ENCODE results near the gene GLTP. TPM values are rescaled to one million over a fixed set of nuclear protein-coding genes. Genes with fewer than 3 reads are reported as not detected.

Gene GLTP
- polyA plus RNA-seq, 4 donors, result 23.9 to 43.6 (median 35.6) TPM

DNA sequence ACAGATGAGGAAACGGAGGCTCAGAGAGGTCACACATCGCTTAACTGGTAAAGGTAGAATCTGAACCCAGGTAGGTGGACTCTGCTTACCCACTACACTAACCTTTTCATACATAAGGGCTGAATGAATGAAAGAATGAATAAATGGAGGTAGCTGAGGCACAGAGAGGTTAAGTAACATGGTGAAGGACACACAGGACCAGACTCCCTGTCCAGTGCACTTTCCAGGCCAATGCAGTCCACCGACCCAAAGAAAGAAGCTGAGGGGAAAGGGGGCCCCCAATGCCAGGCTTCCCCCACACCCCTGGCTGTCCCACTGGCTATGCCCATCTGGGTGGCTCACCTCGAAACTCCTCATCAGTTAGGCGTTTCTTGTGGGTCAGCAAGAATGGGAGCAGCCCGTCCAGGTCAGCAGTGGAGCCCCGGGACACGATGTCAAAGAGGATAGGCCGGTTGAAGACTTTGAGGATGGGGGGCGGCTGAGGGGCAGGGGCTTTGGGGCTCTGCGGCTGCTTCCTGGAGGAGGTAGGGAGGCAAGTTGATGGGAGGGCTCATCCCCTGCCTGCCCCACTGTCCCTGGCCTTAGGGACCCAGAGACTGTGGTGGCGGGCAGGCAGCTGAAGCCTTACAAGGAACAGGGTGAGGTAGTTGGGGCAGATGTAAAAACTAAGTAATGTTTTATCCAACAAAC, 72.2 kb downstream of the GLTP start:
- no peak for DNase-seq (ENCODE audit: low read depth in 4 of 4, low spot score in 3 of 4)

DNA sequence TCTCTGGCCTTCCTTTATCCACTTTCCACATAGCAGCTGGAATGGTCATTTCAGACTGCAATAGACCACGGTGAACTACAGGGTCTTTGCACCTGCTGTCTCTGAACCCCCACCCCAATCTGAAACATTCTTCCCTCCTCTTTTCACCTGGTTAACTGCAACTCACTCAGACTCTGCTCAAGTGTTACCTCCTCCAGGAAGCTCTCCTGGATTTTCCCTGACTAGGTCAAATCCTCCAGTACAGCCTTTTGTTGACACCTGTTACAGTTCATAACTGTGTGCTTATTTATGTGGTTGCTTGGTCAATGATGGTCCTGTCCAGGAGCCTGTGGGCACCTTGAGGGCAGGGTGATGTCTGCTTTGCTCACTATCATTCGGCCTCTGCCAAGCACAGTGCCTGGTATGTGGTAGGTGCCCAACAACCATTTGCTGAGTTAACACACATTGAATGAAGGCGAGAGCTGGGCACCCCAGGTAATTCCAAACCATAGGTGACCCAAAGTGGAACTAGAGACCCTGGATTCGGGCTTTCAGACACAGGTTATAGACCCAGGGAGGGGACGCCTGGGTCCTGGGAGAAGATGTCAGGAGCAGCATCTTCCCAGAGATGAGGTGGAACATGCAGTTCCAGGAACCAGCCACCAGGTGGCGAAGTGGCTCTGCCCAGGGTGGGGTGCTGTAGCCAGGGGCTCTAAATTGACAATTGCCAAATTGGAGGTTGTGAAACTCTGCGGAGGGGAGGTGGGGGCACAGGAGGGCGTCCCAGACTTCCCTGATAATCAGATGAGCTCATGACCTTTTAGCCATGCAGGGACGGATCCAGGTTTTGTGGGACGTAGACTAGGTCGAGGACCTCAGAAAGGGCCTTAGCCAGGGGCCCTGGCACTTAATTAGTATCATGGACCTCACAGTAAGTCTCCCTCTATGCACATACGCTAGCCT, 75.2 kb downstream of the GLTP start:
- peak in 3 of 4 donors; percentile 9 to 22 (median 18) for DNase-seq (ENCODE audit: low read depth in 4 of 4, low spot score in 3 of 4)

DNA sequence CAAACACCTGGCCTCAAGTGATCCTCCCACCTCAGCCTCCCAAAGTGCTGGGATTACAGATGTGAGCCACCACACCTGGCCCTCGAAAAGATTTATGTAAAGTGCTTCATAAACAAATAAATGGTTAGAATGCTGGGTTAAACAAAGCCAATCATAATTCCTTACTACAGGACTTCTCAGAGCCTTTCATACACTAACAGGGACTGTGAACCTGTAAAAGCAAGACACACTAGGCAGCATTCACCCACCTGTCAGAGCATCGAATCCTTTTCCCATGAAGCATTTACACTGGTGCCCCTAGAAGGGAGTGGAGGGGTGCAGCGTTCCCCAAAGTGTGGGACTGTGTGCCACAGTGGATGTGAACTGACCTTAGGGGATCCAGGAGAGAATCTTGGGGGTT, 76.7 kb downstream of the GLTP start:
- no peak for DNase-seq (ENCODE audit: low read depth in 4 of 4, low spot score in 3 of 4)

DNA sequence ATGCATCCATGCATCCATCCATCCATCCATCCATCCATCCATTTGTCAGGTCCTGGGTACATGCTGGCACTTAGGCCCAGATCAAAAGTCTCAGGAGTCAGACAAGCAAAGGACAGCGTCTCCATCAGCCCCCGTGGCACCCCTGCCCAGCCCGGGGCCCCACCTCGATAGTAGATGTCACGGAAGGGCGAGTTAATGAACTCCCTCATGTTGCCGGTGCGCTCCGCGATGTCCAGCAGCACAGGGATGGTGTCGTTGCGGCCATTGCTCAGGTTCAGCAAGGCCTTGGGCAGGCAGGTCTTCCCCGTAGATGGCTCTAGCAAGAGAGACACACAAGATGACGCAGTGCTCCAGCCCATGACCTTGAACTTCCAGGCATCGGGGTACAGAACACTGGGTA, 77.5 kb downstream of the GLTP start:
- no peak for DNase-seq (ENCODE audit: low read depth in 4 of 4, low spot score in 3 of 4)

Other genes with a start within 250 kb of the GLTP start
- 10 to 100 TPM in 1 of 4 donors, 1 to 10 TPM in 3; 2.1 to 10.1 (median 6.5) TPM for gene FAM222A, start 166.7 kb downstream of the GLTP start, polyA plus RNA-seq (ENCODE audit: insufficient read length in 4 of 4)
- 10 to 100 TPM in 2 of 4 donors, 1 to 10 TPM in 2; 1.5 to 19.7 (median 10.0) TPM for gene TRPV4, start 47.1 kb downstream of the GLTP start, polyA plus RNA-seq (ENCODE audit: insufficient read length in 4 of 4)
- 10 to 100 TPM; 20.8 to 30.0 (median 22.1) TPM for gene TCHP, start 19.7 kb upstream of the GLTP start, polyA plus RNA-seq (ENCODE audit: insufficient read length in 4 of 4)
- 10 to 100 TPM; 35.2 to 48.1 (median 40.1) TPM for gene GIT2, start 115.8 kb upstream of the GLTP start, polyA plus RNA-seq (ENCODE audit: insufficient read length in 4 of 4)
- 10 to 100 TPM; 34.2 to 45.9 (median 43.6) TPM for gene ANKRD13A, start 118.9 kb upstream of the GLTP start, polyA plus RNA-seq (ENCODE audit: insufficient read length in 4 of 4)
- 10 to 100 TPM; 23.7 to 39.9 (median 31.3) TPM for gene C12orf76, start 168.0 kb upstream of the GLTP start, polyA plus RNA-seq (ENCODE audit: insufficient read length in 4 of 4)
- 10 to 100 TPM; 26.6 to 60.4 (median 49.5) TPM for gene IFT81, start 243.8 kb upstream of the GLTP start, polyA plus RNA-seq (ENCODE audit: insufficient read length in 4 of 4)